Activated CD8-positive, alpha-beta memory T cell treated with anti-CD3 and anti-CD28 coated beads, Interleukin-2, amount 50 U/mL, for 48 hours (primary cell): Measurements from ENCODE around the gene BEAN1.
A peak's percentile ranks its signal among the peaks of the same experiment; 100 is the strongest.
"Not testable (repeated sequence)": the region's sequence is repeated elsewhere in the genome, so short reads cannot be mapped to it uniquely, and the experiment has no call there.

Experiments used
- DNase-seq: peaks from one replicate; pipeline ENCODE4 v3.0.0-alpha.2; 2020

BEAN1 gene

GRCh38 chr16:66487580-66488275 is 60.6 kb downstream of the BEAN1 start:
- peak; percentile 35 for DNase-seq

- no peak for DNase-seq
These were observed 61.4 kb downstream of the BEAN1 start for GRCh38 chr16:66488505-66488904.

DNA sequence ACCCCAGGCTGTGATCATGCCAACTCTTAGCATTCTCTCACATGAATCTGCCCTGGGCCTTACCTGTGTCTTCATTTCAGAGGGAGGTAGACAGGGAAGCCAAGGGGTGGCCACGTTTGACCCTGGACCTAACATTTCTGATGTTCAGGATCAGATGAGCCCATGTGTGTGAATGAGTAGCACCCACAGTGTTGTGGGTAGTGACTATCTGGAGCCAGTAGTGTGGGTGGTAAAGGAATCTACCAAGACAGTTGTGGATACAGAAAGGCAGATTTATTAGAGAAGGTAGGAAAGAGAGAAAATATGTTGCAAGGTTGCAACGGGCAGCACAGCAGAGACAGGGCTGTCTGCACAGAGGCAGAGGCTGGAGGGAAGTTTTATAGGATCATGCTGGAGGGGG is 62.3 kb downstream of the BEAN1 start:
- peak; percentile 33 for DNase-seq

GRCh38 chr16:66489818-66490217 is 62.7 kb downstream of the BEAN1 start:
- peak; percentile 42 for DNase-seq

DNA sequence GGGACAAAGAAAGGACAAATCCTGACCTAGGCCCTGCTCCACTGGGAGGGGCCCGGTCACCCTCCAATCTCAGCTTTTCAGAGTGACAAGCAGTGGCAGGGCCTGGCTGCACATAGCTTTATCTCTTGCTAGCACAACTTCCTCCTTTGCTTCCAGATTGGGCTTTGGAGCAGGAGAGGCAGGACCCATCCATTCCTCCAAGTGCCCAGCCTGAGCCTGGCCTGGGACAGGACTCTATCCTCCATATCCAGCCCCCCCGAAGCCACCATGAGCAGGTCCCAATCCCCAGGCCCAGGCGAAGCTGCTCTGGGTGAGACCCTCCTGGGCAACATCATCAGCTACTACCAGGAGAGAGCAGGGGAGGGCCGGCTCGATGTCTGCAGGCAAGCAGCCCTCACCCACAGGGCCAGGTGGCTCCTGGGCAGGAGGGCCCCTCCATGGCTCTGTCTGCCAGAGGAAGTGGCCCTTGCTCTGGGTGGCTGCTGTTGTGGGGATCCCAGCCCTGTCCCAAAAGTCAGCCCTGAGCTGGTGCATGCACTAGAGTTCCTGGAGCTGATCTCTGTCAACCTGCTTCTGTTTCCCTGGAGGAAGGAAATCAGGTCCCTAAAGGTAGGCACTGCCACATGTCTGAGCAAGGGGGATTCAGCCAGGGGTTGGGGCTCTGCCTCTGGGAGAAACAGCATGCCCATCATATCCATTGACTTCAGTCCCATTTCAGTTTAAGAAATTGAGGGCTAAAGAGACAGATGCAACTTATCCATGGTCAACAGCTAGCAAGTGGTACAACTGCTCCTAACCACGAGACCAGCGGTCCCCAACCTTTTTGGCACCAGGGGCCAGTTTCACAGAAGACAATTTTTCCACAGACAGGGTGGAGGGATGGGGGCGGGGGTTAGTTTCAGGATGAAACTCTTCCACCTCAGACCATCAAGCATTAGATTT is 64.0 kb downstream of the BEAN1 start:
- peak; percentile 48 for DNase-seq

GRCh38 chr16:66491716-66492064 is 64.6 kb downstream of the BEAN1 start:
- no peak for DNase-seq

- peak; percentile 40 for DNase-seq
These were observed 66.7 kb downstream of the BEAN1 start for GRCh38 chr16:66493490-66494401.

DNA sequence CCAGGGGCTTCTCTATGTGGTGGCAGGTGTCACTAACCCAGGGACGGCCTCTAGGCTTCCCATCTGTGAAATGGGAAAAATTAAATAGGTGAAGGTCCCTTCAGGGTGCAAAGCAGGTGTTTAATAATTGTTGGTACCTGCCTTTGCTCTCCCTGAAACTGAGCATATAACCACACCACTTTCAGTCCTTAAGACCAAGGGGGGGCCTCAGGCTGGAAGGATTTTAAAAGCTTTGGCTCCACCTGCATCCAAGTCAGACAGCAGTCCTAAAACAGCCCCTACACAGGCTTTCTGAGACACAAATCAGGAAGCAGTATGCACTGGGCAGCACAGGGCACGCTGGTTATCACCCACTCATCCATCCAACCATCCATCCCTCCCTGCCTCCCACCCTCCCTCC is 67.8 kb downstream of the BEAN1 start:
- DNase-seq: no peak

GRCh38 chr16:66495440-66495839 is 68.3 kb downstream of the BEAN1 start:
- no peak for DNase-seq

- DNase-seq: not testable (repeated sequence)
These were observed 69.1 kb downstream of the BEAN1 start for GRCh38 chr16:66496226-66496625.

DNA sequence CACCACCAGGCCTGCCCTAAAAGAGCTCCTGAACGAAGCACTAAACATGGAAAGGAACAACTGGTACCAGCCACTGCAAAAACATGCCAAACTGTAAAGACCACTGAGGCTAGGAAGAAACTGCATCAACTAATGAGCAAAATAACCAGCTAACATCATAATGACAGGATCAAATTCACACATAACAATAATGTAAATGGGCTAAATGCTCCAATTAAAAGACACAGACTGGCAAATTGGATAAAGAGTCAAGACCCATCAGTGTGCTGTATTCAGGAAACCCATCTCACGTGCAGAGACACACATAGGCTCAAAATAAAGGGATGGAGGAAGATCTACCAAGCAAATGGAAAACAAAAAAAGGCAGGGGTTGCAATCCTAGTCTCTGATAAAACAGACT is 70.8 kb downstream of the BEAN1 start:
- DNase-seq: not testable (repeated sequence)

GRCh38 chr16:66501563-66501962 is 74.5 kb downstream of the BEAN1 start:
- DNase-seq: not testable (repeated sequence)

DNA sequence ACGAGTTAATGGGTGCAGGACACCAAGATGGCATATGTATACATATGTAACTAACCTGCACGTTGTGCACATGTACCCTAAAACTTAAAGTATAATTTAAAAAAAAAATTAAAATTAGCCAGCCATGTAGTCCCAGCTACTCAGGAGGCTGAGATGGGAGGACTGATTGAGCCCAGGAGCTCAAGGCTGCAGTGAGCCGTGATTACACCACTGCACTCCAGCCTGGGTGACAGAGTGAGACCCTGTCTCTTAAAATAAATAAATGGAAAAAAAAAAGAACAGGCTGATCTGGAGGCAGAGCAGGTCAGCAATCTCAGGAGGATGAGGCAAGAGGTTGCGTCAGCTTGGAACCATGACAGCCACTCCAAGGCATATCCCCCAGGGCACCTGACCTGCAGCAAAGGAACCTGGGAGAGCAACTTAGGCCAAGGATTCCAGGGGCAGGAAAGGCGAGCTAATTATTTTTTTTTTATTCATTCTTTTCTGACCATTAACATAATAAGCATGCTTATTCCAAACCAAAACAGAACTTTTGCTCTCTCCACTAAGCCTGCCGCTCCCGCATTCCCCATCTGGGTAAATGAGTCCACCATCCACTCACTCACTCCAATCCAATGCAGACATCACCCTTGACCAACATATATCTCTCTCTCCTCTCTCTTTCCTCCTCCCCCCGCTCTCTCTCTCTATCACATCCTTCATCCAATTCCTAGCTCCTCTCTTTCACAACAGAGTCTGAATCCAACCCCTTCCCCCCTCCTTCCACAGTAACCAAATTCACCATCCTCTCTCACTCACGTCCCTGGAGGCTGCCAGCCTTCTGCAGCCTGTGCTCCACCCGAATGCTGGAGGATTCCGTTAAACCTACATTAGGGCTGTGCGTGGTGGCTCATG is 75.2 kb downstream of the BEAN1 start:
- DNase-seq: no peak

DNA sequence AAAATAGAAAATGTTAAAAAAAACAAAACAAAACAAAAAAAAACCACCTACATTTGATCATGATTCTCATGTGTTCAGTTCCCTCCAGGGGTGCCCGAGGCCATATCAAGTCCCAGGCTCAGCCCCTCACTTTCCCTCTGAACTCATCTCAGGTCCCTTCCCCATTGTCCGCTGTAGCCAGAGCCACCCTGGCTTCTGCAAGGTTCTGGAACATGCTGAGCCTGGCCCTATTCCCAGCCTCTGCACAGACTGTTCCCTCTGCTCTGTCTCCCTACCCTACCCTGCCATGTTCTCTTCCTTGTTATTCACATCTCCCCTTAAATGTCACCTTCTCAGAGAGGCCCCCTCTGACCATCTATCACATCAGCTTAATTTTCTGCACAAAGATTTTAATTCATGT is 75.9 kb downstream of the BEAN1 start:
- DNase-seq: no peak

- DNase-seq: no peak
These were observed 76.5 kb downstream of the BEAN1 start for GRCh38 chr16:66503612-66504011.

DNA sequence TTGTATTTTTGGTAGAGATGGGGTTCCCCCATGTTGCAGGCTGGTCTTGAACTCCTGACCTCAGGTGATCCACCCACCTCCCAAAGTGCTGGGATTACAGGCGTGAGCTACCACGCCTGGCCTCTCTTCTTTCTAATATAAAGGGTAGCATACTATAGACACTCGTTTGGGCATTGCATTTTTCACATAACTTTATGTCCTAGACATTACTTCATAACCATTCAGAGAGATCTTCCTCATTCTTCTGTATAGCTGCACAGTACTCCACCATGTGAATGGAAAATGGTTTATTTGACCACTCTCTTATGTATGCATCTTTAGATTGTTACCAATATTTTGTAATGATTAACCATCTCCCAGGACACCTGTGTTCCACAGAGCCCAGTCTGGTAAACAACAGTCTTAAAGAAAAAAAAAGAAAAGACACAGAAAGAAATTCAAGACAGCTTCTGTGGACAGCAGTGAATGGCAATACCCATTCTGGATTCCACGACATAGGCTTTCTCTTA is 80.7 kb downstream of the BEAN1 start:
- DNase-seq: no peak

DNA sequence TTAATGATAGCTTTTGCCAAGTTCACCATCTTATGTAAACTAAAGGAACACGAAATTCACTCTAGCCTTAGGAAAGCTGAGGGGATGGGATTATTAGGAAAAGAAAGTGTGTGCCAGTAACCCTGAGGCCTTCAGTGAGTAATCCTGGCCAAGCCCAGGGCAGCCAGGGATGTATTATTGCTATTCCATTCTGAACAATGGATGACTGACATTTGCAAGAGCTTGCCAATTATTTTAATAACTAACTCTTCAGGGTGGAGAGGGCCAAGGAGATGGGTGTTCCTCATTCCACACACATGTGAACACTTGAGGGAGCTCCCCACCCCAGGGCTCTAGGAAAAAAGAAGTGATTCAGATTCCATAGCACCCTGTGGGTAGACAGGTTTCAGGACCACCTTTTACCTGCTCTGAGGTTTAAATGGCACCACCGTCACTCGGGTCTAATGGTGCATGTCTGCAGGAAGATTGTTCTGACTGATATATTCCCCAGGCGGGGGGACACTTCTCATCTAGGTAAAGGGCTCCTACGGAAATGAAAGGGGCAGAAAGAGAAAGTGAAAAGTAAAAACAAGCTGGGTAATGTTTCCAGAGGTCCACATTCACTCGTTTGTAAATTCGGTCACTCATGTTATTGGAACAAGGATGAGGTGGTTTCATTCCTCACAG is 81.3 kb downstream of the BEAN1 start:
- no peak for DNase-seq

- DNase-seq: no peak
These were observed 81.9 kb downstream of the BEAN1 start for GRCh38 chr16:66508914-66509496.

GRCh38 chr16:66509576-66509975 is 82.5 kb downstream of the BEAN1 start:
- no peak for DNase-seq

DNA sequence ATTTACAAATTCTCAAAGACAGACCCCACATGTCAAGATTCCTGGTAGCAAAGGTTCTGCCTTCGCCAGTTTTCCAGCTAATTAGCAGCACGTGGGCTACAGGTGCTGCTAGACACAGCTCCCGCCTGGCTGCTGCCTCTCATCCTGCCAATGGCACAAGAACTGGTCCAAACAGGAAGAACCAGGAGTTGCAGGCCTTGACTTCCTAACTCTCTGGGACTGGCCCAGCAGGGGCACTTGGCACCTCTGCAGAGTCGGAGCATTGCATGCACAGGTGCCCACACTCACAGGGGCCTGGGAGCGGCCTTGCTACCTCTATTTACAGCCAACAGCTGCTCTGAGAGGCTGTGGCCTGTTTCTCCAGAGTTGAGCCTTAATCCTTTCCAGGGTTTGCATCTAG is 83.2 kb downstream of the BEAN1 start:
- no peak for DNase-seq
